Thoracic aorta (tissue), 2 donors: ENCODE measurements around the gene KCNC4. TPM values are rescaled to one million over a fixed set of nuclear protein-coding genes. Genes with fewer than 3 reads are reported as not detected.

Experiments used
- ATAC-seq: fragments of 150-250 bp; one replicate; pipeline ENCODE4 v1.8.0; 2017; ENCODE audit warnings: low read depth; ENCODE audit not compliant: insufficient number of reproducible peaks, low FRiP score
- DNase-seq: peaks from one replicate; pipeline ENCODE4 v3.0.0-alpha.2; 2020; ENCODE audit warnings: low spot score
- H3K27ac ChIP-seq, 2 donors: fragments of 200-600 bp; sonication (generic); 1 replicate in 1 of 2; 2 replicates in 1 of 2; pipeline ENCODE4 v1.5.1; 2016; ENCODE audit warnings: mild to moderate bottlenecking in 2 of 2, moderate library complexity in 2 of 2
- H3K27me3 ChIP-seq: fragments of 200-600 bp; sonication (generic); replicated peaks from 2 replicates; pipeline ENCODE4 v1.6.0; 2016; ENCODE audit warnings: mild to moderate bottlenecking; ENCODE audit not compliant: insufficient read depth
- H3K36me3 ChIP-seq: fragments of 200-600 bp; sonication (generic); one replicate; pipeline ENCODE4 v1.5.1; 2016
- H3K4me1 ChIP-seq, 2 donors: fragments of 200-600 bp; sonication (generic); 1 replicate in 1 of 2; 2 replicates in 1 of 2; pipeline versions ENCODE4 v1.5.1 to v1.6.0; 2016; ENCODE audit warnings: low read depth in 2 of 2, mild to moderate bottlenecking in 1 of 2; ENCODE audit not compliant: control insufficient read depth in 1 of 2
- H3K4me3 ChIP-seq: fragments of 200-600 bp; sonication (generic); 2 replicates; pipeline ENCODE4 v1.5.1; 2016; ENCODE audit warnings: mild to moderate bottlenecking
- H3K9me3 ChIP-seq: fragments of 200-600 bp; sonication (generic); 2 replicates; pipeline ENCODE4 v1.5.1; 2016
- total RNA-seq, 2 donors: library from RNA; depleted of rRNA; stranded (reverse); fragments of >200 nt; gene quantifications; one replicate each; pipeline versions ENCODE4 v1.1.0 to v1.2.3, GENCODE V29; 2016
- TF ChIP-seq, protein P1 (sequence below): fragments of 200-600 bp; sonication (generic); IDR thresholded peaks from one replicate; pipeline ENCODE4 v1.5.1; 2019; ENCODE audit warnings: antibody characterized with exemption

Gene KCNC4
- total RNA-seq, 2 donors from 2014 or later = 12.7 to 17.6 TPM

DNA sequence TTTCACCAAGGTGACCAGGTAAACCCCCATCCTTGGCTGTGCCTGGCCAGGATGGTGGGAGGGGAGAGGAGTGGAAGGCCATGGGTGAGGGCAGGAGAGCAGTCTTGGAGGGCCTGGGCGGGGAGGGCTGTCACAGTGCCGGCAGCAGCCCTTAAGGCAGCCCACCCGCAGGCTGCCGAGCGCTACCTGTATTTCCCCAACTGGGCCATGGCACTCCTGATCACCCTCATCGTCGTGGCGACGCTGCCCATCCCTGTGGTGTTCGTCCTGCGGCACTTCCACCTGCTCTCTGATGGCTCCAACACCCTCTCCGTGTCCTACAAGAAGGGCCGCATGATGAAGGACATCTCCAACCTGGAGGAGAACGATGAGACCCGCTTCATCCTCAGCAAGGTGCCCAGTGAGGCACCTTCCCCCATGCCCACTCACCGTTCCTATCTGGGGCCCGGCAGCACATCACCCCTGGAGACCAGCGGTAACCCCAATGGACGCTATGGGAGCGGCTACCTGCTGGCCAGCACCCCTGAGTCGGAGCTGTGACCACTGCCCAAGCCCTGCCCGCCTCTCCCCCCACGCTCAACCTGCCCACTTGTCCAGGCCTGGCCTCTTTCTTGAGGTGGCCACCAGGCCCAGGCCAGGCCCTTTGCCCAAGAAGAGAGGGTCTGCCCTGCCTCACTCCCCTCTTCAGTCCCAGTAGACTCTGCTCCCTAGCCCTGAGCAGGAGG lies 12.0 kb upstream of the KCNC4 start:
- Histone ChIP-seq H3K4me3 (no peak overlapping the region), H3K27ac (no peak overlapping the region), H3K4me1 (no peaks in the 10 kb centered on the region), H3K27me3 (no peaks in the 10 kb centered on the region), H3K9me3 (no peaks in the 10 kb centered on the region), H3K36me3 (no peaks in the 10 kb centered on the region)
- ATAC-seq (no peak), DNase-seq (no peak)
- TF ChIP-seq, protein P1, sequence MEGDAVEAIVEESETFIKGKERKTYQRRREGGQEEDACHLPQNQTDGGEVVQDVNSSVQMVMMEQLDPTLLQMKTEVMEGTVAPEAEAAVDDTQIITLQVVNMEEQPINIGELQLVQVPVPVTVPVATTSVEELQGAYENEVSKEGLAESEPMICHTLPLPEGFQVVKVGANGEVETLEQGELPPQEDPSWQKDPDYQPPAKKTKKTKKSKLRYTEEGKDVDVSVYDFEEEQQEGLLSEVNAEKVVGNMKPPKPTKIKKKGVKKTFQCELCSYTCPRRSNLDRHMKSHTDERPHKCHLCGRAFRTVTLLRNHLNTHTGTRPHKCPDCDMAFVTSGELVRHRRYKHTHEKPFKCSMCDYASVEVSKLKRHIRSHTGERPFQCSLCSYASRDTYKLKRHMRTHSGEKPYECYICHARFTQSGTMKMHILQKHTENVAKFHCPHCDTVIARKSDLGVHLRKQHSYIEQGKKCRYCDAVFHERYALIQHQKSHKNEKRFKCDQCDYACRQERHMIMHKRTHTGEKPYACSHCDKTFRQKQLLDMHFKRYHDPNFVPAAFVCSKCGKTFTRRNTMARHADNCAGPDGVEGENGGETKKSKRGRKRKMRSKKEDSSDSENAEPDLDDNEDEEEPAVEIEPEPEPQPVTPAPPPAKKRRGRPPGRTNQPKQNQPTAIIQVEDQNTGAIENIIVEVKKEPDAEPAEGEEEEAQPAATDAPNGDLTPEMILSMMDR = no peak

DNA sequence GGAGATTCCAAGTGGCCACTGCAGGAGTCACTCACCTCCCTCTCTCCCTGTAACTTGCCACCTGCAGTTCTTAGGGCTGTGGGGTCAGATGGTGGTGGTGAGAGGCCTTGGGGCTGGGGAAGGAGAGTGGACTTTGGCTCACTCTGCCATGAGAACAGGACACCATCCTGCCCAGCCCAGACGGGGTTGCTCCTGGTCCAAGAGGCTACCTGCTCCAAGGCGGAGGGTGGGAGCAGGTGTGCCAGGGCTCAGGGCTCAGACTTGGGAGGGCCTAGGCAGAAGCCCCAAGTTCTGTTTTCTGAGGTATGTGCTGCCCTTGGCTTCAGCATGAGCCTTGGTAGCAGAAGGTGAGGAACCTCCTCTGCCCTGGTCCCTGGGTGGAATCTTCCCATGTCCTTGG lies 11.4 kb upstream of the KCNC4 start:
- Histone ChIP-seq H3K4me3 (no peak overlapping the region), H3K27me3 (no peaks in the 10 kb centered on the region), H3K36me3 (no peaks in the 10 kb centered on the region), H3K4me1 (no peaks in the 10 kb centered on the region), H3K27ac (no peak overlapping the region), H3K9me3 (no peaks in the 10 kb centered on the region)
- no peak for ATAC-seq
- TF ChIP-seq, protein P1 = no peak
- no peak for DNase-seq

DNA sequence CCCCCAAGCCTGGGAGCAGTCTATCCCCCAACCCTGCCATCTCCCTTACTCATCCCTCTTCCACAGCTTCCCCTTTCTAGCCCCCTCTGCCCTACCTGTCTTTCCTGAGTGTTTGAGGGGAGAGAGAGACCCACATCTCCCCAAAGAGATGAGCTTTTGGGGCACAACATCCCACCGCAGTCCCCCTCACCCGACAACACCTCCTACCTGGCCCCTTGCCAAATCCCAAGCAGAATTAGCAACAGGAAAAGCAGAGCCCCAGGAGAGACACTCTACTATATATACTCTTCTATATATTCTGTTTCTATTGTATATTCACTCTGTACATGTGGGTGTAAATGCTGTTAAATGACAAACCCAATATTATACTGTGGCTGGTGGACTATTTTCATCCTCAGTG lies 9.9 kb upstream of the KCNC4 start:
- Histone ChIP-seq H3K27me3 (no peaks in the 10 kb centered on the region), H3K36me3 (no peaks in the 10 kb centered on the region), H3K27ac (no peak overlapping the region), H3K4me3 (no peak overlapping the region), H3K9me3 (no peaks in the 10 kb centered on the region), H3K4me1 (no peaks in the 10 kb centered on the region)
- TF ChIP-seq, protein P1 = no peak
- ATAC-seq (no peak), DNase-seq (no peak)

DNA sequence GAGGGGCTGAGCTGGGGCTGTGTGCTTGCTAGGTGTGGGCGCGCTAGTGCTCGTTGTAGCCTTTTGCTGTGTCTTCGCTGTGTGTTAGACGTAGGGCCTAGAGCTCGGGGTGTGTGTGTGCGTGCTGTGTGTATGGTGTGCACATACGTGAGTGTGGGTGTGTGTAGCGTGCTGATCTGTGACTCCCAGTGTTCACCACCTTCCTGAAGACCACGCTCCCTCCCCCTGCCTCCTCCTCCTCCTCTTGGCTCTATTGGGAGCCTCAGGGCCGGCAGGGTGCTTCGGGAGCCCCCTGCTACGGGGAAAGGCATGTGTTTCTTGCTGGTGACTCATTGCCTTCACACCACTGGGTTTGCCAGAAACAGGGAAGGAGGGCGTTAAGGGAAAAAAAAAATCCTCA lies 9.4 kb upstream of the KCNC4 start:
- ATAC-seq = no peak
- Histone ChIP-seq H3K27me3 (no peaks in the 10 kb centered on the region), H3K27ac (no peak overlapping the region), H3K4me3 (no peak overlapping the region), H3K9me3 (no peaks in the 10 kb centered on the region), H3K36me3 (no peaks in the 10 kb centered on the region), H3K4me1 (no peaks in the 10 kb centered on the region)
- DNase-seq = no peak
- TF ChIP-seq, protein P1 = no peak

DNA sequence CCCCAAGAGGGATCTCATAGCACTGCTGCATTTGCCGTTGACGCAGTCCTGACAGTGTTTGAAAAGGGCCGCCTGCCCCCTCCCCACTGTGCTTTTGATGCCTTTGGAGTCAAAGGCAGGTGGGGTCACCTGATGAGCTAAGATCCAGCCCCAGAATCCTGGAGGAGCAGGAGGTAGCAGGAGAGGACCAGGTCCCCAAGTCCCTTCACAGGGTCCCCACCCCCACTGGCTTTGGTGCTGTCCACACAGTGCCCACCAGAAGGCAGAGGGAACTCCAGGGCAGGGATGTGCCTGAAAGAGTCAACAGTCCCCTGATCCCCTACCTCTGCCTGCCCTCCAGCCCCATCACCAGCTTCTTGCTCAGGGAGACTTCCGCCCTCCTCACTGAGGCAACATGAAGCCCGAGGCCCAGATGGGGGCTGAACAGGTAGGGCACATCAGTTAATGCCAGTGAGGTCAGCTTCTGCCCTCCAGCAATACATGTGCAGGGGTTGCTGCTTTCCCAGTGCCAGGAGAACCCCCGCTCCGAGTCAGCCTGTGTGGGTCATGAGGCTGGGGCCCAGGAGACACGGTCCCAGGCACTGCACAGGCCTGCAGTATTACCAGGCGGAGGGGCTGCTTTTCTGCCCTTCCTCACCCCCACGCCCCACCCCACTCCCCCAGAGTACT lies 8.8 kb upstream of the KCNC4 start:
- H3K27ac ChIP-seq = no peak overlapping the region
- H3K4me1 ChIP-seq = no peaks in the 10 kb centered on the region
- no peaks in the 10 kb centered on the region for H3K27me3 ChIP-seq
- no peak overlapping the region for H3K4me3 ChIP-seq
- no peaks in the 10 kb centered on the region for H3K9me3 ChIP-seq
- no peak for DNase-seq
- ATAC-seq = no peak
- TF ChIP-seq, protein P1 = no peak
- H3K36me3 ChIP-seq = no peaks in the 10 kb centered on the region
